Raji (cell line): ENCODE measurements around the gene RCSD1.

ENCODE experiments used
- POLR2A ChIP-seq: IDR thresholded peaks from 2 replicates; pipeline ENCODE4 v1.6.1; 2011; ENCODE audit warnings: low read depth, low read length, control low read depth; ENCODE audit not compliant: insufficient read depth

RCSD1 gene

DNA sequence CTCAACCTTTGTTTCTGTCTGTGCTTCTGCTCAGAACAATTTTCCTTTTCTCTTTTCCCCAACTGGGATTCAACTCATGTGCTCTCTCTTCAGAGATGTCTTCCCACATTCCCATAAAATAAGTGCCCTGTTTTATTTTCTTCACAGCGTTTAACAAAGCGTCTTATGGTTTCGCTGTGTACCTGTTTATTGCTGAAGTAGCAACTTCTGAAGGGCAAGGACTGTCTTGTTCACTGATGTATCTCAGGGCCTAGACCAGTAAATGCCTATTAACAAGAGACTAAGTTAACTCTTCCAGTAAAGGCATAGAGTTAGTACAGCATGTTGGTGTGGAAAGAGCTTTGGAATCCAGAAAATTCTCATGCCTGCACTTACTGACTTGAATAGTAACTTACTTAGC, 48.8 kb downstream of the RCSD1 start:
- no peak for TF ChIP-seq POLR2A

DNA sequence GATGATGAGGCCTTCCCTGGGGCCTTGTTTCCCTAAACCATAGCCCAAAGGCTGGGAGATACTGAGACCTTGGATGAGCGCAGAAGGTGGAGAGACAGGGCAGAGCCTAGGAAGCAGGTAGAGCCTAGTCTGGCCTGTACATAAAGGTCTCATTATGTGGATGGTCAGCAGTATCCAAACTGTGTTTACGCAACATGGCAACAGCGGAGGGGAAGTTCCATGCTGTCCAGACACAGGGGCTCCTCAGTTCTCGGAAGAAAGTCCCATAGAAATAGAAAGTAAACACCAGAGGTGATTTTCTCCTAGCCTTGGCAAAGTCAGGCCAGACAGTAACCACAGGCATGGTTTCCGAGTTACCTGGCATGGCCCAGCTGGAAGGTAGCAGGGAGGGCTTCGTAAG, 49.7 kb downstream of the RCSD1 start:
- TF ChIP-seq POLR2A: no peak

GRCh38 chr1:167681024-167681423, 51.0 kb downstream of the RCSD1 start:
- TF ChIP-seq POLR2A: no peak

DNA sequence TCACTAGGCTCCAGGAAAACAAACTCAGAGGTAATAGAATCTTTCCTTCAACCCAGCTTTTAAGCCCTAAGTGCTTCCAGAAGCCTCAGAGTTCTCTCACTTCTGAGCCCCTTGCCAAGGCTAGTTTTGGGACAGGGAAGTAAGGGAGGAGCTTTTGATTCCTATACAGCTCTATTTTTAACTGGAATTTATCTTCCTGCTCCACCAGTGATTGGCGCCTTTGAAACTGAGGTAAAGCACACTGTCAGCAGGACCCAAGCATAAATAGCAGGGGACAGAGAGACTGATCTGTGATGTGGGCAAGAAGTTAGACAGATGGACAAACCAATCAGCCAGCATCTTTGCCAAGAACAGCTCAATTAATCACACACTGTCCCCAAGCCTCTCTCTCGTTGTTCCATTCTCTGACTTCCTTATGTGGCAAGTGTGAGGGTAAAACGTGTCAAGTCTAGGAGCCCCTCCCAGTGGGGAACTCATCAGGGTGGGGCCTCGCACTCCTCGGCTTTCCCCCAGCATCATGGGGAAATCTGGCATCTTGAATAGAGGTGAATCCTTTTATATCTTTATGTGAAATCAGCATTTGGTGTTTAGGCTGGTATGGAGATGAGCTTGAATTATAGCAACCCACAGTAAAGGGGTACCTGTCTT, 51.5 kb downstream of the RCSD1 start:
- TF ChIP-seq POLR2A: no peak

- no peak for TF ChIP-seq POLR2A
Observed at GRCh38 chr1:167683226-167683625, 53.2 kb downstream of the RCSD1 start.

DNA sequence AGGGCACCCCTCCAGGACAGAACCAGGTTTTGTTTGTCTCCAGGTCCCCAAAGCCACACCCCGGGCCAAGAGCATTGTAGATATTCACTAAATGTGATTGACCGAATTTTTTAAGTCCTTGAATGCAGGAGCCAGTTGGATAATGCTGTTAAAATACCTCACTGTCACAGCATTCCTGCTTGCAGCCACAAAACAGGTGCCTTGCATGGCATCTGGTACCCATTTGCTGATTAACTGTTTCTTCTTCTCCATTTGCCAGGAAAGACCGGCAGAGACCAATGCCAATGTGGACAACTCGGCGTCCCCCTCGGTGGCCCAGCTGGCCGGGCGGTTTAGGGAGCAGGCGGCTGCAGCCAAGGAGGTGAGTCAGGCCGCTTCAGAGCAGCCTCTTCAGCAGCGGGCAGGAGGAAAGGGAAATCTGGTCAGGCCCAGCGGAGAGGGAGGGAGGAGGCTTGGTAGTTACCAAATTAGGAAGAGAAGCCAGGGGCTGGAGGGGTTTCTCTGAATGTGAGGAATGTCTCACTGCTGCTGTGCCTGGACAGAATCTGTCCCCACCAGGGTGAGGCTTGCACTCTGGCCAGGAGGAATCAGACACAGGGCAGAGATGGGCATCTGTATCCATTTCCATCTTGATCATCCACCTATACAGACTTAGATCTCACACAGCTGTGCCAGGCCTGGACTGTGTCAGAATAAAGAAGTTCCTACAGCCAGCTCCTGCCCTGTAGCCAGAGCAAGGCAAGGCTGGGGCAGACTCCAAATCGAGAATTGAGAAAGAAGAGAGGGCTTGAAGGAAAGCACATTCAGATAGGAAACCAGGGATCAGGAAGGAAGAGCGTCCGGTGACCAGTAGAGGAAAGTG, 53.8 kb downstream of the RCSD1 start:
- no peak for TF ChIP-seq POLR2A

GRCh38 chr1:167685844-167686243, 55.8 kb downstream of the RCSD1 start:
- TF ChIP-seq POLR2A: no peak

DNA sequence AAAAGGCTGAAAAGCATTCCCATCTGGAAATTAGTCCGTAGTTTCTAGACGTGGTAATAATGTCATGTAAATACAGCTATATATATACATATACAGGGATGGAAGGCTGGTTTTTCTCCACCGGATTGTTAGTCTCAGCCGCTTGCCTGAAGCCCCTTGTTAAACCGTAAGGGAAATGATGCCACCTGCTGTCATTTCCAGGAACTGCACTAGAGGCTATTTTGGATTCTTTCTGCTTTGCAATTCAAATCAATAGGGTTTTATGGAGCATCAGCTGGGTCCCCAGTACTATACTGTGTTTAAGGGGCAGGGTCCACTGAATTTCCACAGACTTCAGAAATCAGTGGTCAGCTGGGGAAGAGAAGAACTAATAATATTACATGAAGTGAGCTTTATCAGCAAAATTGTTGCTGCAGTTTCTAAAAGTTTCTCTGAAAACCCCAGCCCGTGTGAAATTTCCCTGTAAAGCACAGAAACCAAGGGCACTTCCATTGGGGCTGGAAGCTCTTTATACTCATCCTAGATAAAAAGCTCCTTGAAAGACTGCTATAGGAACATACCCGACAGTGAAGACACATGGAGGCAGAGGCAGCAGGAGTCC, 58.0 kb downstream of the RCSD1 start:
- TF ChIP-seq POLR2A: no peak

- TF ChIP-seq POLR2A: no peak
Observed at GRCh38 chr1:167689567-167689920, 59.5 kb downstream of the RCSD1 start.

GRCh38 chr1:167690053-167690452, 60.0 kb downstream of the RCSD1 start:
- no peak for TF ChIP-seq POLR2A

GRCh38 chr1:167693425-167694045, 63.5 kb downstream of the RCSD1 start:
- TF ChIP-seq POLR2A: no peak

DNA sequence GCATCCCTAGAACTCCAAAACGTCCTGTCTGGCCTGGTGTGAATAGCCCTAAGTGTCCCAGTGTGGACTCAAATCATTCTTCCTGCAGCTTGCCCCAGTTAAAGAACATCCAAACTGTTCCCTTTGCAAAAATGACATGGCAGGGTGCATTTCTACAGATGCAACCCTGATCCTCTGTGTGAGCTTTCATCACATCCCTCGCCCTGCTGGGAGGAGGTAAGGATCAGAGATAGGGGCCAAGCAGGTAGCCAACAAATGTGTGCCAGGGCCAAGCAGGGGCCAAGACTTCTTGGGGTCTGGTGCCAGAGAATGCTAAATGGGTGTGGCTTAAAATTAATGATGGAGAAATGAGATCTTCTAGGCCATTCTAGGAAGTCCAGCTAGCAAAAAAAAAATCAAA, 64.7 kb downstream of the RCSD1 start:
- no peak for TF ChIP-seq POLR2A

GRCh38 chr1:167695147-167695546, 65.1 kb downstream of the RCSD1 start:
- no peak for TF ChIP-seq POLR2A

DNA sequence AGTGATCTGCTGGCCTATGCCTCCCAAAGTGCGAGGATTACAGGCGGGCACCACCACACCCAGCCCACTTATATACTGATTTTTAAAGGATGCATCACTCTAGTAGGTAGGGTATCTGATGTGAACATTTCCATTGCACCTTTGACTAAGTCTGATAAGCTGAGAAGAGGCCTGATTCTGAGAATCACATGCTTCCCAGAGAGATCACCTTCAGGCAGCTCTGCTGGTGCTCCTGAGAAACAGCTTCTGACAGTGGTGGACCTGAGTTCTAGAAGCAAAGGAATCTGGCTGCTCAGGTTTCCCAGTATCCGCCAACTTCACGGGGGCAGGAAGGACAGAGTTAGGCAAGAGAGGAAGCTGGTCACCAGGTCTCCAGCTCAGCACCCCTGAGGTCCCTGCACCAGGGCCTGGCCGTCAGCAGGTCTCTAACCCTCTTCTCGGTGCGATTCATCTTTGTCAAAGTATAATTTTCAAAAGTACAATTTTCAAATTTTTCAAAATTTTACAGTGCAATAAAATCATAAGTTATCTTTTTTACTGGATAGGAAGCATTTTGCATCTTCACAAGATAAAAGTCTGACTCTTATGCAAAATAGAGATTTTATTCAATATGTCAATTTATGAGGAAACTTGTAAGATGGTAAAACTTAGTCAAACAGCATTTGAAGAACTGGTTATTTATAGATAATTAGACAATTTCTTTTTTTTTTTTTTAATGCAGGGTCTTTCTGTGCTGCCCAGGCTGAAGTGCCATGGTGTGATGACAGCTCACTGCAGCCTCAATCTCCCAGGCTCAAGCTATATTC, 65.9 kb downstream of the RCSD1 start:
- no peak for TF ChIP-seq POLR2A

DNA sequence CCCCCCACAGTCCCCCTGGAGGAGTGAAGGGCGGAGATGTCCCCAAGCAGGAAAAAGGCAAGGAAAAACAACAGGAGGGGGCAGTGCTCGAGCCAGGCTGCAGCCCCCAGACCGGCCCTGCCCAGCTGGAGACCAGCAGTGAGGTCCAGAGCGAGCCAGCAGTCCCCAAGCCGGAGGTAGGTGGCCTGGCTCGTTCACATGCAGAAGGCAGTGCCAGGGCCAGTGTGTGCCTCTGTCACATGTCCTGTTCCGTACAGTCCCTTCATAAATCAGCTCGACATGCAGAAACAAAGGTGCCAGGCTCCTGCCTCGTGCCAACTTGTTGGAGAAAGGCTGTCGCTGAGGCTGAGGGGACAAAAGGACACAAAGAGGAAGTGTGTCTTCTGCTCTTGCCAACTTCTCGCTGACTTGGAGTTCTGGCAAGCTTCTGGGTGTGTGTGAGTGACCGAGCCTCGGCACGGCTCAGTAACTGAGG, 67.7 kb downstream of the RCSD1 start:
- no peak for TF ChIP-seq POLR2A
